ENCODE data around the gene LRFN5. TPM values are rescaled to one million over a fixed set of nuclear protein-coding genes. Genes with fewer than 3 reads are reported as not detected.
"Not testable (repeated sequence)": the region's sequence is repeated elsewhere in the genome, so short reads cannot be mapped to it uniquely, and the experiment has no call there.

The LRFN5 gene
- total RNA-seq (2022) (not detected in 2 replicates), Bru-seq, nascent RNA (percentile 0 among the genes with signal in this experiment), BruChase-seq, experiment 1, labeled RNA remaining after a 6-hour chase (percentile 0 among the genes with signal in this experiment), BruChase-seq, experiment 2, labeled RNA remaining after a 2-hour chase (percentile 1 among the genes with signal in this experiment)
- long read RNA-seq: 0 reads

DNA sequence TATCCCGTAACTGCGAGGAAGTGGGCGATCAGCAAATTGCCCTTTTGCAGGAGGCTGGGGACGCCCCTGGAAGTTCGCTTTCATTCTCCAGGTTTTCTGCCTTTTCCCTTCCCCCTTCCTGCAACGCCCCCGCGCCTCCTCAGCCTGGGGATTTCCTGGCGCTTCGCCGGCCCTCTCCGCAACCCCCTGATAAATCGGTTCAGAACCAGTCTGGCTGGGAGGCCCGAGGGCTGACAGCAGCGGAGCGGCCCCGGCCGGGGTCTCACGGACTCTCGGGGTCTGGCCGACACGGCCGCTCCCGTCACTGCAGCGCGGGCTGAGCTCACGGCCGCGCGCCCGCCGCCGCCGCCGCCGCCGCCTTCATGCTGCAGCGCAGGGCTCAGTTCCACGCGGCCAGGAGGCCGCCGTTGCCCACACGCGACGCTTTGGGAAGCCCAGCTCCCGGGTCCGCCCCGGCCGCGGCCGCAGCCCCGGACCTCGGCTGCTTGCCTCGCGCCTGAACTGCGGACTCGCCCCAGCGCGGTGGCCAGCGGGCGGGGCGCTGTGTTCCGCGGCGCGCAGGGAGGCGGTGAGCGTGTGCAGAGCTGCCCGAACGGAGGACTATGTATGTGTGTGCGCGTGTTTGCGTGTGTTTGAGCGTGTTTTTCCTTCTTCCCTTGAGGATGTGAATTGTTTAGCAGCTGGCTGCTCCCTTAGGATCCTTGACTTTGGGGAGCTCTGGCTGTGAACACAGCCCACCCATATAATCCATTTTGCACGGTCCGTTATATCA, at the start of gene LRFN5:
Gene LRFN5, plus strand, starts transcription at position 345 of the 772 bp plus-strand sequence.
- no peak for DNase-seq
- H3K36me3 Mint-ChIP-seq (ENCODE audit: insufficient read depth, unreplicated experiment): no peaks in the 10 kb centered on the region
- H3K9me3 Mint-ChIP-seq (ENCODE audit: low read depth, unreplicated experiment): peaks cover 2% of the 10 kb centered on the region
- no peak within 1 kb of the TSS for H3K4me3 Mint-ChIP-seq (ENCODE audit: low read depth, unreplicated experiment)
- H3K27ac Mint-ChIP-seq (ENCODE audit: unreplicated experiment): no peak within 1 kb of the TSS
- TF ChIP-seq, protein P1, sequence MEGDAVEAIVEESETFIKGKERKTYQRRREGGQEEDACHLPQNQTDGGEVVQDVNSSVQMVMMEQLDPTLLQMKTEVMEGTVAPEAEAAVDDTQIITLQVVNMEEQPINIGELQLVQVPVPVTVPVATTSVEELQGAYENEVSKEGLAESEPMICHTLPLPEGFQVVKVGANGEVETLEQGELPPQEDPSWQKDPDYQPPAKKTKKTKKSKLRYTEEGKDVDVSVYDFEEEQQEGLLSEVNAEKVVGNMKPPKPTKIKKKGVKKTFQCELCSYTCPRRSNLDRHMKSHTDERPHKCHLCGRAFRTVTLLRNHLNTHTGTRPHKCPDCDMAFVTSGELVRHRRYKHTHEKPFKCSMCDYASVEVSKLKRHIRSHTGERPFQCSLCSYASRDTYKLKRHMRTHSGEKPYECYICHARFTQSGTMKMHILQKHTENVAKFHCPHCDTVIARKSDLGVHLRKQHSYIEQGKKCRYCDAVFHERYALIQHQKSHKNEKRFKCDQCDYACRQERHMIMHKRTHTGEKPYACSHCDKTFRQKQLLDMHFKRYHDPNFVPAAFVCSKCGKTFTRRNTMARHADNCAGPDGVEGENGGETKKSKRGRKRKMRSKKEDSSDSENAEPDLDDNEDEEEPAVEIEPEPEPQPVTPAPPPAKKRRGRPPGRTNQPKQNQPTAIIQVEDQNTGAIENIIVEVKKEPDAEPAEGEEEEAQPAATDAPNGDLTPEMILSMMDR (IDR thresholded peaks at IDR 0.05; ENCODE audit: unreplicated experiment): no peak
- CTCF ChIA-PET: no interaction called here
- no peaks in the 10 kb centered on the region for H3K4me1 Mint-ChIP-seq (ENCODE audit: low read depth, unreplicated experiment)
- intact Hi-C loops (cut with micrococcal nuclease; ENCODE audit: unreplicated experiment): no loop called here
- no TSS peak for BruUV-seq (replicated peaks)
- no peaks in the 10 kb centered on the region for H3K27me3 Mint-ChIP-seq (ENCODE audit: unreplicated experiment)

DNA sequence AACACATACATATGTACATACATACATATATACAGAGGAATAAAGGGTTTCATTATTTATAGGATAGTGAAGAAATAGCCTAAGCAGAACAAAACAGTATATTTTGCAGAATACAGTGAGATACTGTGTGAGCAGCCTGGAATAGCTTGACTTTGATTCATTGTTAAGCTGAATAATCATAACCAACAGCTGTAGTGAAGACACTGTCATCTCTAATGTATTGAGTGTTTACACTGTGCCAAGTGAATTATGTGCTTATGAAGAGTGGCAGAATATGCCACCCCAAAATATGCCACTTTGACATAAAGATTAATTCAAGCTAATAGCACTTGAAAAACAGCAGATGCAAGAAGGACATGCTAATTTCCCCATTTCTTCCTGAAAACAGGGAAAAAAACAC, 48.2 kb upstream of the LRFN5 start:
- Mint-ChIP-seq H3K36me3 (ENCODE audit: insufficient read depth, unreplicated experiment) (no peaks in the 10 kb centered on the region), H3K9me3 (ENCODE audit: low read depth, unreplicated experiment) (peaks cover 8% of the 10 kb centered on the region), H3K4me3 (ENCODE audit: low read depth, unreplicated experiment) (no peak overlapping the region), H3K4me1 (ENCODE audit: low read depth, unreplicated experiment) (no peaks in the 10 kb centered on the region), H3K27me3 (ENCODE audit: unreplicated experiment) (no peaks in the 10 kb centered on the region), H3K27ac (ENCODE audit: unreplicated experiment) (no peak overlapping the region)
- no peak for DNase-seq
- TF ChIP-seq, protein P1 (IDR thresholded peaks at IDR 0.05; ENCODE audit: unreplicated experiment): no peak
- CTCF ChIA-PET: no interaction called here
- intact Hi-C loops (cut with micrococcal nuclease; ENCODE audit: unreplicated experiment): no loop called here
- no TSS peak for BruUV-seq (replicated peaks)

DNA sequence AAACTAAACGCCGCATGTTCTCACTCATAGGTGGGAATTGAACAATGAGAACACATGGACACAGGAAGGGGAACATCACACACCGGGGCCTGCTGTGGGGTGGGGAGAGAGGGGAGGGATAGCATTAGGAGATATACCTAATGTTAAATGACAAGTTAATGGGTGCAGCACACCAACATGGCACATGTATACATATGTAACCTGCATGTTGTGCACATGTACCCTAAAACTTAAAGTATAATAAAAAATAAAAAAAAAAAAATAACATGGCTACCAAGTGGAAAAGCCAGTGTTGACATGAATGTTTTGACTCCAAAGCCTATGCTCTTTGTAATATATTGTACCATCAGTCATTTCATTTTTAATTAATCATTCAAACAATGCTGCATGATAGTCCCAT, 39.8 kb upstream of the LRFN5 start:
- H3K4me3 Mint-ChIP-seq (ENCODE audit: low read depth, unreplicated experiment); H3K36me3 Mint-ChIP-seq (ENCODE audit: insufficient read depth, unreplicated experiment); intact Hi-C loops (cut with micrococcal nuclease; ENCODE audit: unreplicated experiment); DNase-seq; H3K4me1 Mint-ChIP-seq (ENCODE audit: low read depth, unreplicated experiment); H3K27me3 Mint-ChIP-seq (ENCODE audit: unreplicated experiment); BruUV-seq (replicated peaks); CTCF ChIA-PET; H3K27ac Mint-ChIP-seq (ENCODE audit: unreplicated experiment): not testable (repeated sequence)
- peaks cover 19% of the 10 kb centered on the region for H3K9me3 Mint-ChIP-seq (ENCODE audit: low read depth, unreplicated experiment)

DNA sequence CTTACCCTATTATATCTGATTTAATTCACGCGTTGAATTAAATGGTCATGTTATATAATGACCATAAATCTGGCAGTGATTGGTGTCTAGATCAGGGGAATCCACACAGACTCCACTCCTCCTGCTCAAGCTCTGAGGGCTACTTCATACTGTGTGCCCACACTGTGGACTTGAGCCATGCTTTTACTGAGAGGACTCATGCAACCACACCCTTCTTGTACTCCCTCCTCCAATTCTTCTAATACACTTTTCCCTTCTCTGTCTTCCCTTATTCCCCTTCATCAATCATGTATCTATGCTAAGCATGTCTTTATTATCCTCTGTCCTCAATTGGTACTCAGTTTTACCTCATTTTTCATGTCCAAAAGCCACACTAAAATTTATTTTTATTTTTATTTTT, 37.7 kb upstream of the LRFN5 start:
- TF ChIP-seq, protein P1 (IDR thresholded peaks at IDR 0.05; ENCODE audit: unreplicated experiment): no peak
- CTCF ChIA-PET: no interaction called here
- no peak overlapping the region for H3K27ac Mint-ChIP-seq (ENCODE audit: unreplicated experiment)
- DNase-seq: no peak
- H3K27me3 Mint-ChIP-seq (ENCODE audit: unreplicated experiment): no peaks in the 10 kb centered on the region
- no peaks in the 10 kb centered on the region for H3K4me1 Mint-ChIP-seq (ENCODE audit: low read depth, unreplicated experiment)
- H3K4me3 Mint-ChIP-seq (ENCODE audit: low read depth, unreplicated experiment): no peak overlapping the region
- H3K9me3 Mint-ChIP-seq (ENCODE audit: low read depth, unreplicated experiment): peaks cover 19% of the 10 kb centered on the region
- no TSS peak for BruUV-seq (replicated peaks)
- intact Hi-C loops (cut with micrococcal nuclease; ENCODE audit: unreplicated experiment): no loop called here
- no peaks in the 10 kb centered on the region for H3K36me3 Mint-ChIP-seq (ENCODE audit: insufficient read depth, unreplicated experiment)

Data from Calu3 (cell line).